GM18505 (cell line): ENCODE results near the gene NEDD8.
"Not testable (repeated sequence)": the region's sequence is repeated elsewhere in the genome, so short reads cannot be mapped to it uniquely, and the experiment has no call there.

Experiments
- ATAC-seq: cut with Tn5 transposase; IDR thresholded peaks from one replicate; pipeline ENCODE4 v1.9.1; 2021; ENCODE audit not compliant: unreplicated experiment
- POLR2A ChIP-seq: IDR thresholded peaks from 4 replicates; pipeline ENCODE4 v1.6.1; 2011; ENCODE audit warnings: borderline replicate concordance; ENCODE audit not compliant: insufficient read depth, insufficient read length; ENCODE audit errors: extremely low read depth

The NEDD8 gene

DNA sequence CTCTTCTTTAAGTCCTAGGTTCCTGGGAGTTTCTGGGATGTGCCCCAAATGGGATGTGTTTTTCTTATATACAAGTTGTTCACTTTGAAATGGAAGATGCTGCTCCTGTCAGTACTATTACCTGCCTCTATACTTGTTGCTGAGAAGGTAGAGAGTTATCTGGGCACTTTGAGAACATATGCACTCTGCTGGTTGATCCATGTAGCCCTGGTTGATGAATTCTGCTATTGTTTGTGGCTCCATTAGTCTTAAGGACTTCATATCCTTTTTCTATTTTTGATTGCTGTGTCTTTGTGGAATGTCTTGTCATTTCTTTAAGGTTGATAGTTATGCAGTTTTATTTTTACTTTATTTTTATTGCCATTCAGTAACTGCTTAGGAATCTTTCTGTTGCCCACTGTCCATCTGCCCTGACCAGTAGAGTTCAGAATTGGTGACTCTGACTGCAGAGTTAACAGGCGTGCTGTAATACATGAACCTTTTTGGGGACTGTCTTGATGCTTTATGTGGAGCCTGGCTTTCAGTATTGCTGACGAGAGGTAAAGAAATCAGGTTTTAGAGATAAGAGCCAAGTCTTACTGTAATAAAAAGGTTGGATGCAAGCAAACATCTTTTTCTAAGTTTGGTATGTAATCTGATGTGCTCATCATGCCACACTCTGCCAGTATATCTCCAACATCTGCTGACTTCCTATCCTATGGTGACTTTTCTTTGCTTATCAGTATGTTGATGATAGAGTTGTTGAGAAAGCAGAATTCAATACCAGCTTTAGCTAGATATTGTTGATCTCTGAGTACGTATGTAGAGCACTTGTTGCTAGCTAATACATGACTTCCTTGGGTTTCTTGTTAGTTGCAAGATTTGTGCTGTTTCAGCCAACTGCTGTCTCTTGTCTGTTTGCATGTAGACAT lies 2.2 kb upstream of the NEDD8 start:
- peak; percentile 11 for TF ChIP-seq POLR2A
- ATAC-seq = no peak

DNA sequence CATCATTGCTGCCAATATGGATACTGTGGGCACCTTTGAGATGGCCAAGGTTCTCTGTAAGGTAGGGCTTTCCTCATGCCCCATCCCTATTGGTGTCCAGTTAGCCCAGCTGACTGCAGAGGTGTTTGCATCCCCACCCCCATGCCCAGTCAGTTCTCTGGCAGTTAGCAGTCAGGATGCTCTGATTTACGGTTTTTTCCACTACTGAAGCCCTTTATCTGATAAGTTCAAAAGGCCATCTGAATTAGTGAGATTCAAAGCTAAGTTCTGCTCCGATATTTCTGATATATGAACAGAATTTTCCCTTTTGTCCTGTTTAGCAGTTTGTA lies 1.3 kb upstream of the NEDD8 start:
- TF ChIP-seq POLR2A = no peak
- no peak for ATAC-seq

GRCh38 chr14:24232645-24233537 lies 724 bp upstream of the NEDD8 start, which contains the start of gene GMPR2:
Gene GMPR2, plus strand, starts transcription at chr14:24232929. Its CDS starts 325 bp downstream, at chr14:24233254.
- TF ChIP-seq POLR2A = peak; percentile 46
- ATAC-seq = peak; percentile 54

DNA sequence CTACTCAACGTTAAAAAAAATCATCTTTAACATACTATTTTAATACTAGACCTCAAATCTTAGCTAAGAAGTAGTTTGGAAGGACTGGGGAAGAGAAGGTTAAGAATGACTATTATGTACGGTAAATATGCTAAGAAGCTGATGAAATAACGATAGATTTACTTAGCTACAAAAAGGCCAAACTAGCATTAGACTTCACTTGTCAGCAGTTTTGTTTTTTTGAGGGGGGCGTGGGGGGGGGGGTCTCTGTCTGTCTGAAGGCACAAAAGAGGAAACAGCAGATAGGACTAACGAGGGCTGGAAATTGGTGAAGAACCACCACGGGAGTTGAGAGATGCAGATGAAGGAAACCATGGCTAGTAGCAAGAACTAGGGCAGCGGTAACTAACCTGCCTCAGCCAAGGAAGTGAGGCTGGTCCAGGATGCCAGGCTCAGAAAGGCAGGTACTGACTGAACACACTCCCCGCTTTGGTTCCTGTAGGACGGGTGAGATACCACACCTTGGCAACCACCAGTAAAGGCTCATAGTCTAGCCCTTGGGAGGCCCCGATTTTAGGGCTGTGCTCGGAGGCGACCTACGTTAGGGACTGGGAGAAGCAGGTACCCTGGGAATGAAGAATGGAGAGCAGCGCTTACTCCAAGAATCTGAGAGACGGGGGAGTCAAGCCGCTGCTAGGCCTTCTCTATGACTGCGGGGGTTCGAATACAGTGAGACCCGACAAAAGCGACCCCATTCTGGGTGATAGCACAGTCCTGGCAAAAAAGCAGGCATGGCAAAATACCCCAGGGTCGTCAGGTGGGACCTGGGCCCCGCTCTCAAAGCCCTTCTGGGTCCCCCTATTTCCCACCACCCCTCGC lies 675 bp downstream of the NEDD8 start:
- peak; percentile 4 for ATAC-seq
- TF ChIP-seq POLR2A = no peak

DNA sequence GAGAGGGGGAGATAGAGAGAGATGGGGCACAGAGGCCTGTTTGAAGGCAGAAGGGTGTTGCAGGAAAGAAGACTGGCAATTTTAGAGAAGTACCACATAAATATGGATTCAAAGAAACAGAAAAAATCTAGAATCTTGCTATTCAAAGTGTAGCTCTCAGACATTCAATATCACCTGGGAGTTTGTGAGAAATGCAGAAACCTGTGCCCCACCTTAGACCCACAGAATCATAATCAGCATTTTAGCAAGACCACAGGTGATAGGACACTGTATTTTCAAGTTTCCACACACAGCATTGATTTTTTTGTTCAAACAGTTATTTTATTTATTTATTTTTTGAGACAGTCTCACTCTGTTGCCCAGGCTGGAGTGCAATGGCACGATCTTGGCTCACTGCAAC lies 3.3 kb downstream of the NEDD8 start:
- no peak for ATAC-seq
- TF ChIP-seq POLR2A = no peak

- ATAC-seq = no peak
- no peak for TF ChIP-seq POLR2A
Observed at GRCh38 chr14:24226473-24226872, 5.7 kb downstream of the NEDD8 start.

GRCh38 chr14:24224618-24225071 lies 7.5 kb downstream of the NEDD8 start:
- no peak for ATAC-seq
- TF ChIP-seq POLR2A = no peak

DNA sequence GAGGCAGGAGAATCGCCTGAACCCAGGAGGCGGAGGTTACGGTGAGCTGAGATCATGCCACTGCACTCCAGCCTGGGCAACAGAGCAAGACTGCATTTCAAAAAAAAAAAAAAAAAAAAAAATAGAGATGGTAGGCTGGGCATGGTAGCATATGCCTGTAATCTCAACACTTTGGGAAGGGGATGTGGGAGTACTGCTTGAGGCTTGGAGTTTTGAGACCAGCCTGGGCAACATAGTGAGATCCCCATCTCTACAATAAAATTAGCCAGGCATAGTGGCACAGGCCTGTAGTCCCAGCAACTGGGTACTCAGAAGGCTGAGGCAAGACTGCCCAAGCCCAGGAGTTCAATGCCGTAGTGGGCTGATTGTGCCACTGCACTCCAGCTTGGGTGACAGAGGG lies 9.2 kb downstream of the NEDD8 start:
- not testable (repeated sequence) for ATAC-seq

DNA sequence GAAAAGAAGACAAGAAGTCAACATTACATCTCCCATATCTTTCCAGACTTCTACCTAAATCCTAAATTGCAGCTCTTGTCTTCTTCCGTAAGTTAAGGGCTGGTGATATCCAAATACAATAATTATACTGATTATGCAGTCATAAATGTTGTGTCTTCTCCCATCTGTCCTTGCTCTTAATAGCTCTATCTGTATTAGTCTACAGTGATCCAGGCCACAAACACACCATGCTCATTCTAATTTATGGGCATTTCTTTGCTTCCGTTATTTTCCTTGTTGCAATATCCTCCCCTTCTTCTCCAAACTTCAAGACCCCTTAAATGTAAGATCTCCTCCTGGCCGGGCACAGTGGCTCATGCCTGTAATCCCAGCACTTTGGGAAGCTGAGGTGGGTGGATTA lies 12.6 kb downstream of the NEDD8 start:
- TF ChIP-seq POLR2A = no peak
- no peak for ATAC-seq

DNA sequence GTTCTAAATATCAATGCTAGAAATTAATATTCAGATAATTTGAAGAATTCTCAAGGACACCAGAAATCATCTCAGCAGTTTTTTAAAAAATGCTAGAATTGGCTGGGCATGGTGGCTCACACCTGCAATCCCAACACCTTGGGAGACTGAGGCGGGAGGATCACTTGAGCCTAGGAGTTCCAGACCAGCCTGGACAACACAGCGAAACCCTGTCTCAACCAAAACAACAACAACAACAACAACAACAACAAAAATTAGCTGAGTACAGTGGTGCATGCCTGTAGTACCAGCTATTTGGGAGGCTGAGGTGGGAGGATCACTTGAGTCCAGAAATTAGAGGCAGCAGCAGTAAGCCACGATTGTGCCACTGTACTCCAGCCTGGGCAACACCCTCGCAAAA lies 13.1 kb downstream of the NEDD8 start:
- ATAC-seq = no peak
- TF ChIP-seq POLR2A = no peak

DNA sequence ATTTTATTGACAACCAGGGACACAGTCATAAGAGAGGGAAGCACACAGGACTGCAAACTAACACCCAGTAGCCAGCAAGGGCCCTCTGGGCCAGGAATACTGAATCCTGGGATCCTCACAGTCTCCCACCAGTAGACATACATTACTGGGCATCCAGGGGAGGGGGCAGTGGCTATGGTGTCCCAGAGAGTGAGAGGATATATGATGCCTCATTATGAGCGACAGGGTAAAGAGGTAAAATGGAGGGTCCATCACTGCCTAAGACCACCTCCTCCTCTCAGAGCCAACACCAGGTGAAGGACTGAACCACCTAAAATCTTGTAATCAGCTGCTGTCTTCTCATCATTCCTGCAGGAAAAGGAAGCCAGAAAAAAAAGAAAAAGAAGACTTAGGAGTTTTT lies 15.3 kb downstream of the NEDD8 start:
- ATAC-seq = not testable (repeated sequence)

GRCh38 chr14:24216345-24216699 lies 15.8 kb downstream of the NEDD8 start:
- no peak for TF ChIP-seq POLR2A
- ATAC-seq = no peak
